WTC11 (cell line): ENCODE results near the gene EIF2B5.
"Not testable (repeated sequence)": the region's sequence is repeated elsewhere in the genome, so short reads cannot be mapped to it uniquely, and the experiment has no call there.

ENCODE experiments used
- CBFB ChIP-seq: sonication (generic); formaldehyde crosslinking; IDR thresholded peaks from 2 replicates; pipeline ENCODE4 v1.8.1; 2022; ENCODE audit warnings: mild to moderate bottlenecking, low read depth, missing genetic modification reagents
- ETV6 ChIP-seq: sonication (generic); formaldehyde crosslinking; IDR thresholded peaks from 2 replicates; pipeline ENCODE4 v1.8.1; 2022; ENCODE audit warnings: mild to moderate bottlenecking, missing genetic modification reagents
- JUN ChIP-seq: sonication (generic); formaldehyde crosslinking; IDR thresholded peaks from 2 replicates; pipeline ENCODE4 v1.8.0; 2023; ENCODE audit warnings: mild to moderate bottlenecking, missing genetic modification reagents
- NFE2L1 ChIP-seq: sonication (generic); formaldehyde crosslinking; IDR thresholded peaks from 2 replicates; pipeline ENCODE4 v1.8.1; 2023; ENCODE audit warnings: missing genetic modification reagents
- NR2C2 ChIP-seq: sonication (generic); formaldehyde crosslinking; IDR thresholded peaks from 2 replicates; pipeline ENCODE4 v1.8.0; 2022; ENCODE audit warnings: mild to moderate bottlenecking, missing genetic modification reagents
- SP1 ChIP-seq: sonication (generic); formaldehyde crosslinking; conservative IDR thresholded peaks from 2 replicates; pipeline ENCODE4 v1.8.1; 2022; ENCODE audit warnings: missing genetic modification reagents
- TF ChIP-seq, protein P1 (sequence below): fragments of 200-600 bp; IDR thresholded peaks from 2 replicates; pipeline ENCODE4 v1.8.0; 2022; ENCODE audit warnings: antibody characterized with exemption
- TF ChIP-seq, protein P2 (sequence below): sonication (generic); formaldehyde crosslinking; IDR thresholded peaks from 2 replicates; pipeline ENCODE4 v1.8.0; 2022; ENCODE audit warnings: missing genetic modification reagents

DNA sequence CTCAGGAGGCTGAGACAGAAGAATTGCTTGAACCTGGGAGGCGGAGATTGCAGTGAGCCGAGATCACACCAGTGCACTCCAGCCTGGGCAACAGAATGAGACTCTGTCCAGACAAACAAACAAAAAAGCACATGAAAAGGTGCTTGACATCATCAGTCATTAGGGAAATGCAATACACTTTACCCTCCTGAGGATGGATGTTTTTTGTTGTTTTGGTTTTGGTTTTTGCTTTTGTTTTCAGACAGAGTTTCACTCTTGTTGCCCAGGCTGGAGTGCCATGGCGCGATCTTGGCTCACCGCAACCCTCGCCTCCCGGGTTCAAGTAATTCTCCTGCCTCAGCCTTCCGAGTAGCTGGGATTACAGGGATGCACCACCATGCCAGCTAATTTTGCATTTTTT is 14.1 kb upstream of the EIF2B5 start:
- TF ChIP-seq, protein P1, sequence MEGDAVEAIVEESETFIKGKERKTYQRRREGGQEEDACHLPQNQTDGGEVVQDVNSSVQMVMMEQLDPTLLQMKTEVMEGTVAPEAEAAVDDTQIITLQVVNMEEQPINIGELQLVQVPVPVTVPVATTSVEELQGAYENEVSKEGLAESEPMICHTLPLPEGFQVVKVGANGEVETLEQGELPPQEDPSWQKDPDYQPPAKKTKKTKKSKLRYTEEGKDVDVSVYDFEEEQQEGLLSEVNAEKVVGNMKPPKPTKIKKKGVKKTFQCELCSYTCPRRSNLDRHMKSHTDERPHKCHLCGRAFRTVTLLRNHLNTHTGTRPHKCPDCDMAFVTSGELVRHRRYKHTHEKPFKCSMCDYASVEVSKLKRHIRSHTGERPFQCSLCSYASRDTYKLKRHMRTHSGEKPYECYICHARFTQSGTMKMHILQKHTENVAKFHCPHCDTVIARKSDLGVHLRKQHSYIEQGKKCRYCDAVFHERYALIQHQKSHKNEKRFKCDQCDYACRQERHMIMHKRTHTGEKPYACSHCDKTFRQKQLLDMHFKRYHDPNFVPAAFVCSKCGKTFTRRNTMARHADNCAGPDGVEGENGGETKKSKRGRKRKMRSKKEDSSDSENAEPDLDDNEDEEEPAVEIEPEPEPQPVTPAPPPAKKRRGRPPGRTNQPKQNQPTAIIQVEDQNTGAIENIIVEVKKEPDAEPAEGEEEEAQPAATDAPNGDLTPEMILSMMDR = not testable (repeated sequence)
- TF ChIP-seq NFE2L1 (CRISPR knock-in tag); CBFB (CRISPR knock-in tag); NR2C2 (CRISPR knock-in tag); ETV6 (CRISPR knock-in tag); SP1 (CRISPR knock-in tag); JUN: not testable (repeated sequence)
- TF ChIP-seq, protein P2, sequence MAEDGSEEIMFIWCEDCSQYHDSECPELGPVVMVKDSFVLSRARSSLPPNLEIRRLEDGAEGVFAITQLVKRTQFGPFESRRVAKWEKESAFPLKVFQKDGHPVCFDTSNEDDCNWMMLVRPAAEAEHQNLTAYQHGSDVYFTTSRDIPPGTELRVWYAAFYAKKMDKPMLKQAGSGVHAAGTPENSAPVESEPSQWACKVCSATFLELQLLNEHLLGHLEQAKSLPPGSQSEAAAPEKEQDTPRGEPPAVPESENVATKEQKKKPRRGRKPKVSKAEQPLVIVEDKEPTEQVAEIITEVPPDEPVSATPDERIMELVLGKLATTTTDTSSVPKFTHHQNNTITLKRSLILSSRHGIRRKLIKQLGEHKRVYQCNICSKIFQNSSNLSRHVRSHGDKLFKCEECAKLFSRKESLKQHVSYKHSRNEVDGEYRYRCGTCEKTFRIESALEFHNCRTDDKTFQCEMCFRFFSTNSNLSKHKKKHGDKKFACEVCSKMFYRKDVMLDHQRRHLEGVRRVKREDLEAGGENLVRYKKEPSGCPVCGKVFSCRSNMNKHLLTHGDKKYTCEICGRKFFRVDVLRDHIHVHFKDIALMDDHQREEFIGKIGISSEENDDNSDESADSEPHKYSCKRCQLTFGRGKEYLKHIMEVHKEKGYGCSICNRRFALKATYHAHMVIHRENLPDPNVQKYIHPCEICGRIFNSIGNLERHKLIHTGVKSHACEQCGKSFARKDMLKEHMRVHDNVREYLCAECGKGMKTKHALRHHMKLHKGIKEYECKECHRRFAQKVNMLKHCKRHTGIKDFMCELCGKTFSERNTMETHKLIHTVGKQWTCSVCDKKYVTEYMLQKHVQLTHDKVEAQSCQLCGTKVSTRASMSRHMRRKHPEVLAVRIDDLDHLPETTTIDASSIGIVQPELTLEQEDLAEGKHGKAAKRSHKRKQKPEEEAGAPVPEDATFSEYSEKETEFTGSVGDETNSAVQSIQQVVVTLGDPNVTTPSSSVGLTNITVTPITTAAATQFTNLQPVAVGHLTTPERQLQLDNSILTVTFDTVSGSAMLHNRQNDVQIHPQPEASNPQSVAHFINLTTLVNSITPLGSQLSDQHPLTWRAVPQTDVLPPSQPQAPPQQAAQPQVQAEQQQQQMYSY (CRISPR knock-in tag) = not testable (repeated sequence)
